ENCODE measurements around the gene TCF7L2.

The TCF7L2 gene

DNA sequence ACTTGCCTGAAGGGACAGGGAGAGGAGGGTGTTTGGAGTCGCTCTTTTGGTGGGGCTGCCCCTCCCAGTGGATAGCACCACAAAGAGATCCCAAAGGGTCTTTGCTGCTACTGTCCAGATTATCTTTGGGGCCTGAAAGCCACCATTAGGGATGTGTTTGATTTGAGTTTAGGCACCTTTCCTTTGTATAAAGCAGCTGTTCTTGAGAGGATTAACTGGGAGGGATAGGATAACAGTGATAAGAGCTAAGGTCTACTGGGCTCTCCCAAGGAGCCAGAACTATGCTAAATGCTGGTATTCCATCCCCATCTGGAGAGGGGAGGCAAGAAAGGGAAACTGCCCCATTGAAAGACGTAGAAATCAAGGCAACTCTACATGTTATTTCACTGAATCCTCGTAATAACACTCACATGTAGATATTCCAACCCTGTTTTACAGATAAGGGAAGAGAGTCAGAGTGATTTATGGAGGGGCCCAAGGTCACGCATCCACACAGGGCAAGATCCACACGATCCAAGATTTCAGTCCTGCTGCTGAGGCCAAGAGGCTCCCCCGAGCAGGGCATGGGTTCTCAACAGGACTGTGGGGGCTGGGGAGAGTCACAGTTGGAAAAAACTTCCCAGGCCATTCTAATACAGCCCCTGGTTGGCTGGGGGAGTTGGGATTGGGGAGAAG is 11.1 kb upstream of the TCF7L2 start:
- no peaks in the 10 kb centered on the region for H3K27me3 ChIP-seq (ENCODE audit: insufficient read depth, poor library complexity, severe bottlenecking)
- H3K4me3 ChIP-seq (replicated peaks; ENCODE audit: insufficient read depth, low read length) = no peak overlapping the region
- H3K27ac ChIP-seq (replicated peaks) = no peak overlapping the region
- no peak for DNase-seq (ENCODE audit: low read depth in 1 of 2, low spot score in 1 of 2)
- TF ChIP-seq, protein P1, sequence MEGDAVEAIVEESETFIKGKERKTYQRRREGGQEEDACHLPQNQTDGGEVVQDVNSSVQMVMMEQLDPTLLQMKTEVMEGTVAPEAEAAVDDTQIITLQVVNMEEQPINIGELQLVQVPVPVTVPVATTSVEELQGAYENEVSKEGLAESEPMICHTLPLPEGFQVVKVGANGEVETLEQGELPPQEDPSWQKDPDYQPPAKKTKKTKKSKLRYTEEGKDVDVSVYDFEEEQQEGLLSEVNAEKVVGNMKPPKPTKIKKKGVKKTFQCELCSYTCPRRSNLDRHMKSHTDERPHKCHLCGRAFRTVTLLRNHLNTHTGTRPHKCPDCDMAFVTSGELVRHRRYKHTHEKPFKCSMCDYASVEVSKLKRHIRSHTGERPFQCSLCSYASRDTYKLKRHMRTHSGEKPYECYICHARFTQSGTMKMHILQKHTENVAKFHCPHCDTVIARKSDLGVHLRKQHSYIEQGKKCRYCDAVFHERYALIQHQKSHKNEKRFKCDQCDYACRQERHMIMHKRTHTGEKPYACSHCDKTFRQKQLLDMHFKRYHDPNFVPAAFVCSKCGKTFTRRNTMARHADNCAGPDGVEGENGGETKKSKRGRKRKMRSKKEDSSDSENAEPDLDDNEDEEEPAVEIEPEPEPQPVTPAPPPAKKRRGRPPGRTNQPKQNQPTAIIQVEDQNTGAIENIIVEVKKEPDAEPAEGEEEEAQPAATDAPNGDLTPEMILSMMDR (IDR thresholded peaks at IDR 0.05; ENCODE audit: insufficient read depth, low read length) = no peak
- TF ChIP-seq GABPA (IDR thresholded peaks at IDR 0.05; ENCODE audit: low read depth) (no peak), SPI1 (IDR thresholded peaks at IDR 0.05; ENCODE audit: borderline replicate concordance, low read depth) (no peak), POLR2AphosphoS5 (IDR thresholded peaks at IDR 0.05; ENCODE audit: low read depth) (no peak)
- TF ChIP-seq, protein P2, sequence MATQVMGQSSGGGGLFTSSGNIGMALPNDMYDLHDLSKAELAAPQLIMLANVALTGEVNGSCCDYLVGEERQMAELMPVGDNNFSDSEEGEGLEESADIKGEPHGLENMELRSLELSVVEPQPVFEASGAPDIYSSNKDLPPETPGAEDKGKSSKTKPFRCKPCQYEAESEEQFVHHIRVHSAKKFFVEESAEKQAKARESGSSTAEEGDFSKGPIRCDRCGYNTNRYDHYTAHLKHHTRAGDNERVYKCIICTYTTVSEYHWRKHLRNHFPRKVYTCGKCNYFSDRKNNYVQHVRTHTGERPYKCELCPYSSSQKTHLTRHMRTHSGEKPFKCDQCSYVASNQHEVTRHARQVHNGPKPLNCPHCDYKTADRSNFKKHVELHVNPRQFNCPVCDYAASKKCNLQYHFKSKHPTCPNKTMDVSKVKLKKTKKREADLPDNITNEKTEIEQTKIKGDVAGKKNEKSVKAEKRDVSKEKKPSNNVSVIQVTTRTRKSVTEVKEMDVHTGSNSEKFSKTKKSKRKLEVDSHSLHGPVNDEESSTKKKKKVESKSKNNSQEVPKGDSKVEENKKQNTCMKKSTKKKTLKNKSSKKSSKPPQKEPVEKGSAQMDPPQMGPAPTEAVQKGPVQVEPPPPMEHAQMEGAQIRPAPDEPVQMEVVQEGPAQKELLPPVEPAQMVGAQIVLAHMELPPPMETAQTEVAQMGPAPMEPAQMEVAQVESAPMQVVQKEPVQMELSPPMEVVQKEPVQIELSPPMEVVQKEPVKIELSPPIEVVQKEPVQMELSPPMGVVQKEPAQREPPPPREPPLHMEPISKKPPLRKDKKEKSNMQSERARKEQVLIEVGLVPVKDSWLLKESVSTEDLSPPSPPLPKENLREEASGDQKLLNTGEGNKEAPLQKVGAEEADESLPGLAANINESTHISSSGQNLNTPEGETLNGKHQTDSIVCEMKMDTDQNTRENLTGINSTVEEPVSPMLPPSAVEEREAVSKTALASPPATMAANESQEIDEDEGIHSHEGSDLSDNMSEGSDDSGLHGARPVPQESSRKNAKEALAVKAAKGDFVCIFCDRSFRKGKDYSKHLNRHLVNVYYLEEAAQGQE (IDR thresholded peaks at IDR 0.05; ENCODE audit: insufficient replicate concordance, low read depth) = no peak

DNA sequence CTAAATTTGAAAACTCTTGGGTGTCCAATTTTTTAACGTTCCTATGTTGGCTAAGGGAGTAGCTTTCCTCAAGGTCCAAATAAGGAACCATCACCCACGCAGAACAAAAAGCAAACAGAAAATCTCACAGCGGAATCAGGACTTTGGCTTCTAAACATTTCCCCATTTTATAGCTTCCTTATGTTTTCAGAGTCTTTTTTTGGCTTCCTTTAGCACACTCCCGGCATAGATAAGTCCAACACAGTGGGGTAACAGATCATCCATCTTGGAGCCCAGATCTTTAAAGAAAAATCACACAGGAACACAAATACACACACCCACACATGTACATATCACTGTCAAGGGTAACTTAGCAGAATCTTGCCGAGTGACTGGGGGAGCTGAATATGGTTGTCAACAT is 4.2 kb upstream of the TCF7L2 start:
- TF ChIP-seq GABPA (IDR thresholded peaks at IDR 0.05; ENCODE audit: low read depth) = no peak
- TF ChIP-seq, protein P1 (IDR thresholded peaks at IDR 0.05; ENCODE audit: insufficient read depth, low read length) = no peak
- no peak for TF ChIP-seq SPI1 (IDR thresholded peaks at IDR 0.05; ENCODE audit: borderline replicate concordance, low read depth)
- TF ChIP-seq, protein P2 (IDR thresholded peaks at IDR 0.05; ENCODE audit: insufficient replicate concordance, low read depth) = no peak
- no peak for TF ChIP-seq POLR2AphosphoS5 (IDR thresholded peaks at IDR 0.05; ENCODE audit: low read depth)
- no peak for DNase-seq (ENCODE audit: low read depth in 1 of 2, low spot score in 1 of 2)
- Histone ChIP-seq H3K4me3 (replicated peaks; ENCODE audit: insufficient read depth, low read length) (no peak overlapping the region), H3K27me3 (ENCODE audit: insufficient read depth, poor library complexity, severe bottlenecking) (no peaks in the 10 kb centered on the region), H3K27ac (replicated peaks) (no peak overlapping the region)

DNA sequence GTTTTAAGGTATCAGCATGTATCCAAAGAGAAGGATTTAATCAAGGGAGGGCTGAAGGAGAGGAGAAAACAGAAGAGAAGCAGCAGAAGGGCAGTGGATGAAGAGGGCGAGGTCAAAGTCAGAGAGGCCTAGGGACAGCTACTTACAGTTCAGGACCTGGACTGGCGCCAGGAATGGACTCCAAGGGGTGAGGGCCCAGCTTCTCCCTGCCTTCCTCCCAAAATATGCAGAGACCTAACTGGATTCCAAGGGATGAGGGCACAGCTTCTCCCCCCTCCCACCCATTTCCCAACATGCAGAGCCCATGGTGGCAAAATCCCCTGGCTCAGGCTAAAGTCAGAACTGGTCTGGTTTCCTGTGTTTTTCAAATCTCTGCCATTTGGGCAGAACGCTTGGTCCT is 3.4 kb upstream of the TCF7L2 start:
- Histone ChIP-seq H3K4me3 (replicated peaks; ENCODE audit: insufficient read depth, low read length) (no peak overlapping the region), H3K27ac (replicated peaks) (no peak overlapping the region), H3K27me3 (ENCODE audit: insufficient read depth, poor library complexity, severe bottlenecking) (no peaks in the 10 kb centered on the region)
- no peak for TF ChIP-seq GABPA (IDR thresholded peaks at IDR 0.05; ENCODE audit: low read depth)
- no peak for TF ChIP-seq POLR2AphosphoS5 (IDR thresholded peaks at IDR 0.05; ENCODE audit: low read depth)
- no peak for TF ChIP-seq SPI1 (IDR thresholded peaks at IDR 0.05; ENCODE audit: borderline replicate concordance, low read depth)
- TF ChIP-seq, protein P2 (IDR thresholded peaks at IDR 0.05; ENCODE audit: insufficient replicate concordance, low read depth) = no peak
- TF ChIP-seq, protein P1 (IDR thresholded peaks at IDR 0.05; ENCODE audit: insufficient read depth, low read length) = no peak
- no peak for DNase-seq (ENCODE audit: low read depth in 1 of 2, low spot score in 1 of 2)
